ENCODE measurements around the gene MAD1L1.

GRCh38 chr7:1918881-1919525, 313.7 kb downstream of the MAD1L1 start:
- no peak for TF ChIP-seq CTCF (conservative IDR thresholded peaks at IDR 0.05 in 1 of 2, IDR thresholded peaks at IDR 0.05 in 1 of 2; ENCODE audit: low read depth in 1 of 2, low read length in 2 of 2)
- TF ChIP-seq EZH2 (IDR thresholded peaks at IDR 0.05; ENCODE audit: low read length, missing control alignments) = no peak

Measured in fibroblast of lung (primary cell).